ENCODE results near the gene FHIP1B.

- TF ChIP-seq CTCF (IDR thresholded peaks at IDR 0.05) (no peak), POLR2AphosphoS5 (IDR thresholded peaks at IDR 0.05) (no peak)
Observed at GRCh38 chr11:6209801-6210200, 24.6 kb downstream of the FHIP1B start.
